Liver (tissue), 3 donors: ENCODE results near the gene PRXL2A.

Source experiments
- CTCF ChIP-seq: fragments of 150-350 bp; IDR thresholded peaks from 2 replicates; pipeline ENCODE4 v1.5.1; 2017; ENCODE audit warnings: improper control_type of control experiment, low read depth, low read length; ENCODE audit not compliant: missing input control
- FOXA1 ChIP-seq: IDR thresholded peaks from 2 replicates; pipeline ENCODE4 v1.6.1; 2016; ENCODE audit warnings: antibody characterized with exemption
- GABPA ChIP-seq, 2 donors: IDR thresholded peaks in 1 of 2; conservative IDR thresholded peaks in 1 of 2; 2 replicates each; pipeline ENCODE4 v1.6.1; 2016; ENCODE audit warnings: antibody characterized with exemption in 2 of 2, mild to moderate bottlenecking in 1 of 2, moderate library complexity in 1 of 2
- HNF4G ChIP-seq: IDR thresholded peaks from 2 replicates; pipeline ENCODE4 v1.6.1; 2016; ENCODE audit warnings: antibody characterized with exemption
- MAX ChIP-seq: IDR thresholded peaks from 2 replicates; pipeline ENCODE4 v1.6.1; 2016; ENCODE audit warnings: antibody characterized with exemption
- RAD21 ChIP-seq, 2 donors: IDR thresholded peaks; 2 replicates each; pipeline ENCODE4 v1.6.1; 2016; ENCODE audit warnings: antibody characterized with exemption in 2 of 2, mild to moderate bottlenecking in 2 of 2
- REST ChIP-seq: IDR thresholded peaks from 2 replicates; pipeline ENCODE4 v1.6.1; 2016; ENCODE audit warnings: antibody characterized with exemption, mild to moderate bottlenecking
- TAF1 ChIP-seq: conservative IDR thresholded peaks from 2 replicates; pipeline ENCODE4 v1.6.1; 2016; ENCODE audit warnings: antibody characterized with exemption, mild to moderate bottlenecking
- ZBTB33 ChIP-seq: IDR thresholded peaks from 2 replicates; pipeline ENCODE4 v1.6.1; 2016; ENCODE audit warnings: antibody characterized with exemption
- donor health status: healthy.
- donor health status: healthy.

- TF ChIP-seq CTCF (peak; percentile 75), REST (no peak), MAX (no peak), GABPA (IDR thresholded peaks at IDR 0.05 in 1 of 2, conservative IDR thresholded peaks at IDR 0.05 in 1 of 2) (no peak), TAF1 (no peak), ZBTB33 (no peak), HNF4G (no peak), FOXA1 (no peak), RAD21 (IDR thresholded peaks at IDR 0.05) (peak; percentile 89 to 91)
Observed at GRCh38 chr10:80382989-80383388, 25.4 kb upstream of the PRXL2A start.
